DMS 273 (cell line): ENCODE results near the gene RUSC1.
"Not testable (repeated sequence)": the region's sequence is repeated elsewhere in the genome, so short reads cannot be mapped to it uniquely, and the experiment has no call there.

ENCODE experiments used
- DNase-seq: peaks from one replicate; lab custom pipeline; 2025; ENCODE audit not compliant: unreplicated experiment; lab: John Stamatoyannopoulos, UW

RUSC1 gene

GRCh38 chr1:155322953-155323728 is 2.4 kb downstream of the RUSC1 start:
- peak; percentile 95 for DNase-seq

GRCh38 chr1:155323729-155324036 is 3.0 kb downstream of the RUSC1 start:
- DNase-seq: peak; percentile 95

- DNase-seq: peak; percentile 99
These were observed 3.5 kb downstream of the RUSC1 start for GRCh38 chr1:155324037-155324716.

GRCh38 chr1:155324717-155325602 is 4.3 kb downstream of the RUSC1 start:
- DNase-seq: peak; percentile 84

- no peak for DNase-seq
These were observed 4.9 kb downstream of the RUSC1 start for GRCh38 chr1:155325603-155325893.

- no peak for DNase-seq
These were observed 5.4 kb downstream of the RUSC1 start for GRCh38 chr1:155326020-155326526.

- no peak for DNase-seq
These were observed 5.9 kb downstream of the RUSC1 start for GRCh38 chr1:155326631-155327037.

GRCh38 chr1:155327981-155328380 is 7.3 kb downstream of the RUSC1 start:
- no peak for DNase-seq

- not testable (repeated sequence) for DNase-seq
These were observed 8.2 kb downstream of the RUSC1 start for GRCh38 chr1:155328856-155329255.

- no peak for DNase-seq
These were observed 9.4 kb downstream of the RUSC1 start for GRCh38 chr1:155329980-155330598.

GRCh38 chr1:155334962-155335361 is 14.3 kb downstream of the RUSC1 start:
- DNase-seq: no peak

- DNase-seq: no peak
These were observed 18.9 kb downstream of the RUSC1 start for GRCh38 chr1:155339515-155340097.

- DNase-seq: no peak
These were observed 22.1 kb downstream of the RUSC1 start for GRCh38 chr1:155342842-155343241.

GRCh38 chr1:155352631-155353030 is 31.9 kb downstream of the RUSC1 start:
- no peak for DNase-seq

GRCh38 chr1:155360051-155360450 is 39.4 kb downstream of the RUSC1 start:
- no peak for DNase-seq

- DNase-seq: no peak
These were observed 58.5 kb downstream of the RUSC1 start for GRCh38 chr1:155379180-155379579.

GRCh38 chr1:155379631-155380090 is 59.0 kb downstream of the RUSC1 start:
- DNase-seq: peak; percentile 38
